WERI-Rb-1 (cell line): ENCODE measurements around the gene MMEL1.

ENCODE experiments used
- DNase-seq: peaks from one replicate; pipeline ENCODE4 v3.0.0-alpha.2; 2020
- H3K27ac ChIP-seq: fragments of 250-450 bp; sonication (Bioruptor Pico); 2 replicates; pipeline ENCODE4 v1.5.1; 2020; ENCODE audit warnings: mild to moderate bottlenecking, moderate library complexity
- H3K27me3 ChIP-seq: fragments of 250-450 bp; sonication (Bioruptor Pico); 2 replicates; pipeline ENCODE4 v1.5.1; 2021; ENCODE audit warnings: mild to moderate bottlenecking, low read depth, moderate library complexity; ENCODE audit not compliant: insufficient read depth, severe bottlenecking
- H3K36me3 ChIP-seq: fragments of 250-450 bp; sonication (Bioruptor Pico); 2 replicates; pipeline ENCODE4 v1.5.1; 2020; ENCODE audit warnings: mild to moderate bottlenecking, moderate library complexity
- H3K4me3 ChIP-seq: 2 replicates; pipeline ENCODE4 v1.5.1; 2011; ENCODE audit warnings: low read depth, mild to moderate bottlenecking, control low read depth, low read length
- H3K9me3 ChIP-seq: fragments of 250-450 bp; sonication (Bioruptor Pico); 2 replicates; pipeline ENCODE4 v1.5.1; 2021; ENCODE audit warnings: mild to moderate bottlenecking, moderate library complexity; ENCODE audit not compliant: severe bottlenecking
- CTCF ChIP-seq: IDR thresholded peaks from 2 replicates; pipeline ENCODE4 v1.5.1; 2011; ENCODE audit warnings: low read depth, mild to moderate bottlenecking, control low read depth, inconsistent platforms, low read length

Gene MMEL1

GRCh38 chr1:2595261-2595811 is 37.5 kb downstream of the MMEL1 start:
- H3K27me3 ChIP-seq = peaks cover 69% of the 10 kb centered on the region
- DNase-seq = no peak
- no peak for TF ChIP-seq CTCF

GRCh38 chr1:2594641-2595131 is 38.1 kb downstream of the MMEL1 start:
- no peak for DNase-seq
- Histone ChIP-seq H3K4me3 (no peak overlapping the region), H3K36me3 (no peaks in the 10 kb centered on the region), H3K27ac (no peak overlapping the region), H3K9me3 (peaks cover 11% of the 10 kb centered on the region), H3K27me3 (peaks cover 63% of the 10 kb centered on the region)
- TF ChIP-seq CTCF = no peak

More at GRCh38 chr1:2595261-2595811, 37.5 kb downstream of the MMEL1 start:
- no peak overlapping the region for H3K4me3 ChIP-seq
- no peak overlapping the region for H3K27ac ChIP-seq
- peaks cover 11% of the 10 kb centered on the region for H3K9me3 ChIP-seq
- no peaks in the 10 kb centered on the region for H3K36me3 ChIP-seq

DNA sequence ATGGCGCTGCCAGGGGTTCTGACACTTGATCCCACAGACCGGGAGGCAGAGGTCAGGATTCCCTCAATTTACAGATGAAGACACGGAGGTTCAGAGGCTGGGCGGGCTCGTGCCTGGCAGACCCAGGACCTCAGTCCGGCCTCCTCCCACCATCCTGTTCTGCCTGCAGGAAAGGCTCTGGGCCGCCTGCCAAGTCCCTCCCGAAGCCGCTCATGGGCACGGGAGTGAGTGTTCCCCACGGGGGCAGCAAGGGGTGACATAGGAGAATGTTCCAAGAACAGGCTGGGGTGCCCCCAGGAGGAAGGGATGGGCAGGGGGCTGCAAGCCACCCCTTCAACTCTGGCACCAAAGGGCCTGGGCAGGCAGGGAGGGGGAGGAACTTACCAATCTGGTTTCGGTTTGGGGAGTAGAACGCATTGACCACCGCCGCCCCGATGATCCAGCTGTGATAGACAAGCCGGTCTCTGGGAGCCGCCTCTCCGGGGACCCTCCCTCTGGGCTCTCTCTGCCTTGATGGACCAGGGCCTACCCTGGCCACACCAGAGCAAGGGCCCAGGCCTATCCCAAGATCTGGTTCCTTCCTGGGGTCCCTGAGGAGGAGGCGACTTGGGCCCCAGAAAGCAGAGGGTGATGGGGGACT is 38.7 kb downstream of the MMEL1 start:
- no peak overlapping the region for H3K4me3 ChIP-seq
- H3K36me3 ChIP-seq = no peaks in the 10 kb centered on the region
- H3K9me3 ChIP-seq = peaks cover 11% of the 10 kb centered on the region
- no peak for TF ChIP-seq CTCF
- peaks cover 58% of the 10 kb centered on the region for H3K27me3 ChIP-seq
- H3K27ac ChIP-seq = no peak overlapping the region
- no peak for DNase-seq

- TF ChIP-seq CTCF = no peak
- no peak for DNase-seq
- H3K4me3 ChIP-seq = no peak overlapping the region
- H3K9me3 ChIP-seq = peaks cover 7% of the 10 kb centered on the region
- H3K27me3 ChIP-seq = peaks cover 51% of the 10 kb centered on the region
- no peaks in the 10 kb centered on the region for H3K36me3 ChIP-seq
- H3K27ac ChIP-seq = no peak overlapping the region
These were observed 39.5 kb downstream of the MMEL1 start for GRCh38 chr1:2593251-2593878.

GRCh38 chr1:2592672-2593071 is 40.1 kb downstream of the MMEL1 start:
- DNase-seq = no peak
- no peaks in the 10 kb centered on the region for H3K9me3 ChIP-seq

More at GRCh38 chr1:2592672-2593071, 40.1 kb downstream of the MMEL1 start:
- Histone ChIP-seq H3K27ac (no peak overlapping the region), H3K4me3 (no peak overlapping the region), H3K36me3 (no peaks in the 10 kb centered on the region), H3K27me3 (peaks cover 44% of the 10 kb centered on the region)
- TF ChIP-seq CTCF = no peak
